Middle frontal gyrus (tissue), 1 donor: ENCODE data around the gene BPTF.
"Not testable (repeated sequence)": the region's sequence is repeated elsewhere in the genome, so short reads cannot be mapped to it uniquely, and the experiment has no call there.

Experiments used
- DNase-seq: peaks from one replicate; pipeline ENCODE4 v3.0.0-alpha.2; 2015; ENCODE audit warnings: low spot score; ENCODE audit errors: extremely low spot score

BPTF gene

GRCh38 chr17:67824735-67825626, at the start of gene BPTF:
BPTF (plus strand) TSS chr17:67825503; CDS start chr17:67825725, 222 bp downstream.
- DNase-seq, result peak; percentile 88

GRCh38 chr17:67779098-67779672, 46.1 kb upstream of the BPTF start:
- DNase-seq, result no peak

GRCh38 chr17:67784364-67785121, 40.8 kb upstream of the BPTF start:
- no peak for DNase-seq

- no peak for DNase-seq
Measured at GRCh38 chr17:67785122-67785477, 40.2 kb upstream of the BPTF start.

- DNase-seq, result no peak
Measured at GRCh38 chr17:67785504-67785903, 39.8 kb upstream of the BPTF start.

- peak; percentile 33 for DNase-seq
Measured at GRCh38 chr17:67800495-67800928, 24.8 kb upstream of the BPTF start.

GRCh38 chr17:67801626-67802175, 23.6 kb upstream of the BPTF start:
- no peak for DNase-seq

GRCh38 chr17:67810464-67810863, 14.8 kb upstream of the BPTF start:
- DNase-seq, result no peak

GRCh38 chr17:67812380-67812779, 12.9 kb upstream of the BPTF start:
- not testable (repeated sequence) for DNase-seq

- DNase-seq, result no peak
Measured at GRCh38 chr17:67813803-67814180, 11.5 kb upstream of the BPTF start.

- no peak for DNase-seq
Measured at GRCh38 chr17:67818110-67819002, 6.9 kb upstream of the BPTF start.

GRCh38 chr17:67819722-67820121, 5.6 kb upstream of the BPTF start:
- DNase-seq, result no peak

- DNase-seq, result no peak
Measured at GRCh38 chr17:67821871-67822367, 3.4 kb upstream of the BPTF start.

GRCh38 chr17:67825627-67826601, 611 bp downstream of the BPTF start:
- not testable (repeated sequence) for DNase-seq

- DNase-seq, result no peak
Measured at GRCh38 chr17:67829331-67829730, 4.0 kb downstream of the BPTF start.

GRCh38 chr17:67830440-67830839, 5.1 kb downstream of the BPTF start:
- no peak for DNase-seq

- DNase-seq, result no peak
Measured at GRCh38 chr17:67831268-67831667, 6.0 kb downstream of the BPTF start.

GRCh38 chr17:67833134-67833533, 7.8 kb downstream of the BPTF start:
- no peak for DNase-seq

GRCh38 chr17:67833946-67834631, 8.8 kb downstream of the BPTF start:
- DNase-seq, result no peak
